Measurements from ENCODE around the gene PLAAT2. TPM values are rescaled to one million over a fixed set of nuclear protein-coding genes. Genes with fewer than 3 reads are reported as not detected.

Gene PLAAT2
- total and polyA plus RNA-seq, 2 donors (not counting 1 experiment from before 2014, with no cell fraction given): 4.0 TPM; not detected in 1

- DNase-seq (no peak), ATAC-seq (ENCODE audit: low read depth) (no peak)
- Histone ChIP-seq H3K9me3 (ENCODE audit: control extremely low read depth in 1 of 3, control insufficient read depth in 2 of 3, insufficient read depth in 1 of 3, low read length in 2 of 3) (no peaks in the 10 kb centered on the region), H4K20me1 (ENCODE audit: control insufficient read depth, insufficient read depth, low read length, poor library complexity, severe bottlenecking) (no peaks in the 10 kb centered on the region), H3K36me3 (replicated peaks in 1 of 2; ENCODE audit: control extremely low read depth in 1 of 2, control insufficient read depth in 1 of 2, extremely low read depth in 1 of 2, insufficient read depth in 2 of 2, low read length in 1 of 2) (no peaks in the 10 kb centered on the region), H3K27me3 (replicated peaks in 1 of 4; ENCODE audit: control extremely low read depth in 1 of 4, control insufficient read depth in 3 of 4, insufficient read depth in 4 of 4, low read length in 3 of 4) (no peaks in the 10 kb centered on the region), H3K4me2 (replicated peaks; ENCODE audit: low read depth, low read length, poor library complexity, severe bottlenecking) (no peak overlapping the region), H3K4me1 (ENCODE audit: control insufficient read depth in 2 of 2, insufficient read depth in 2 of 2, low read length in 2 of 2) (peaks cover 29 to 42% of the 10 kb centered on the region in 2 donors), H3K9ac (ENCODE audit: low read length) (no peak overlapping the region), H3K79me2 (ENCODE audit: control insufficient read depth, insufficient read depth, low read length) (peaks cover 13% of the 10 kb centered on the region), H3K4me3 (ENCODE audit: control extremely low read depth in 1 of 5, extremely low read depth in 1 of 5, insufficient read depth in 1 of 5, low read depth in 2 of 5, low read length in 4 of 5) (no peak overlapping the region), H3K27ac (ENCODE audit: low read length in 2 of 2) (no peak overlapping the region), H2AFZ (ENCODE audit: insufficient read depth, low read depth, low read length, poor library complexity, severe bottlenecking) (no peak overlapping the region)
- H3K27me3 Mint-ChIP-seq: no peaks in the 10 kb centered on the region
- ChIA-PET POLR2A (no interaction called here), CTCF (interaction anchor here (2.2 kb wide), 1 partner anchor 57 kb away, joined by 11 read pairs; no protein-coding TSS in a partner anchor)
- peak overlapping the region; percentile 84 for H3K4me3 Mint-ChIP-seq
- H3K9me3 Mint-ChIP-seq (ENCODE audit: insufficient read depth): no peaks in the 10 kb centered on the region
- H3K4me1 Mint-ChIP-seq: peaks cover 47% of the 10 kb centered on the region
- intact Hi-C loops (cut with micrococcal nuclease): no loop called here
- no peak overlapping the region for H3K27ac Mint-ChIP-seq
- TF ChIP-seq EZH2 (IDR thresholded peaks at IDR 0.05; ENCODE audit: borderline replicate concordance, insufficient read depth, low read depth, low read length, poor library complexity, severe bottlenecking) (no peak), CTCF (IDR thresholded peaks at IDR 0.05) (no peak)
- WGBS (ENCODE audit: insufficient coverage): 90% methylated on average over 1 of the region's 1 CpG
Observed at GRCh38 chr11:63535734-63536133, 27.4 kb downstream of the PLAAT2 start.

- peaks cover 47% of the 10 kb centered on the region for H3K4me1 Mint-ChIP-seq
- TF ChIP-seq CTCF (IDR thresholded peaks at IDR 0.05) (no peak), EZH2 (IDR thresholded peaks at IDR 0.05; ENCODE audit: borderline replicate concordance, insufficient read depth, low read depth, low read length, poor library complexity, severe bottlenecking) (no peak)
- no peaks in the 10 kb centered on the region for H3K9me3 Mint-ChIP-seq (ENCODE audit: insufficient read depth)
- Histone ChIP-seq H3K4me2 (replicated peaks; ENCODE audit: low read depth, low read length, poor library complexity, severe bottlenecking) (no peak overlapping the region), H3K9me3 (ENCODE audit: control extremely low read depth in 1 of 3, control insufficient read depth in 2 of 3, insufficient read depth in 1 of 3, low read length in 2 of 3) (no peaks in the 10 kb centered on the region), H3K4me3 (ENCODE audit: control extremely low read depth in 1 of 5, extremely low read depth in 1 of 5, insufficient read depth in 1 of 5, low read depth in 2 of 5, low read length in 4 of 5) (no peak overlapping the region), H3K36me3 (replicated peaks in 1 of 2; ENCODE audit: control extremely low read depth in 1 of 2, control insufficient read depth in 1 of 2, extremely low read depth in 1 of 2, insufficient read depth in 2 of 2, low read length in 1 of 2) (no peaks in the 10 kb centered on the region), H3K4me1 (ENCODE audit: control insufficient read depth in 2 of 2, insufficient read depth in 2 of 2, low read length in 2 of 2) (peaks cover 29 to 42% of the 10 kb centered on the region in 2 donors), H3K27ac (ENCODE audit: low read length in 2 of 2) (no peak overlapping the region), H2AFZ (ENCODE audit: insufficient read depth, low read depth, low read length, poor library complexity, severe bottlenecking) (no peak overlapping the region), H3K27me3 (replicated peaks in 1 of 4; ENCODE audit: control extremely low read depth in 1 of 4, control insufficient read depth in 3 of 4, insufficient read depth in 4 of 4, low read length in 3 of 4) (no peaks in the 10 kb centered on the region), H3K9ac (ENCODE audit: low read length) (no peak overlapping the region), H3K79me2 (ENCODE audit: control insufficient read depth, insufficient read depth, low read length) (peaks cover 13% of the 10 kb centered on the region), H4K20me1 (ENCODE audit: control insufficient read depth, insufficient read depth, low read length, poor library complexity, severe bottlenecking) (no peaks in the 10 kb centered on the region)
- ChIA-PET POLR2A (no interaction called here), CTCF (no interaction called here)
- H3K4me3 Mint-ChIP-seq: peak overlapping the region; percentile 19
- ATAC-seq (ENCODE audit: low read depth): no peak
- peak overlapping the region; percentile 56 for H3K27ac Mint-ChIP-seq
- no peaks in the 10 kb centered on the region for H3K27me3 Mint-ChIP-seq
- 100% methylated on average over 1 of the region's 5 CpGs for WGBS (ENCODE audit: insufficient coverage)
- intact Hi-C loops (cut with micrococcal nuclease): no loop called here
- no peak for DNase-seq
Observed at GRCh38 chr11:63534895-63535461, 28.2 kb downstream of the PLAAT2 start.
